ENCODE data around the gene HOXD9. TPM values are rescaled to one million over a fixed set of nuclear protein-coding genes. Genes with fewer than 3 reads are reported as not detected.
A peak's percentile ranks its signal among the peaks of the same experiment; 100 is the strongest.

HOXD9 gene
- polyA plus RNA-seq, 1 of the 3 experiments (the other 2 are of a cell fraction): 4.8 TPM

- Histone ChIP-seq H3K4me2 (peak overlapping the region; percentile 81), H3K27me3 (ENCODE audit: insufficient read depth) (peaks cover 94% of the 10 kb centered on the region), H3K79me2 (ENCODE audit: insufficient read depth) (no peaks in the 10 kb centered on the region), H3K9me2 (no peaks in the 10 kb centered on the region), H3K4me1 (ENCODE audit: control insufficient read depth in 1 of 2, insufficient read depth in 2 of 2, low read depth in 1 of 2, low read length in 1 of 2) (peaks cover 0 to 25% of the 10 kb centered on the region in 2 experiments; a peak in 2 of 4 replicates), H4K20me1 (ENCODE audit: insufficient read depth) (no peaks in the 10 kb centered on the region), H3K9me3 (no peaks in the 10 kb centered on the region), H2AFZ (ENCODE audit: low read depth) (peak overlapping the region; percentile 86), H3F3A (replicated peaks; ENCODE audit: insufficient read depth) (no peaks in the 10 kb centered on the region), H3K36me3 (replicated peaks in 1 of 2; ENCODE audit: control insufficient read depth in 1 of 2, insufficient read depth in 2 of 2, low read length in 1 of 2) (no peaks in the 10 kb centered on the region), H3K4me3 (ENCODE audit: low read depth in 2 of 2, low read length in 1 of 2) (peak overlapping the region; percentile 48 to 59), H3K27ac (ENCODE audit: low read depth in 2 of 2, low read length in 1 of 2) (no peak overlapping the region), H3K9ac (no peak overlapping the region)
- peak; percentile 92 for DNase-seq
- ChIA-PET CTCF (interaction anchor here (0.6 to 13.5 kb wide), 65 partner anchors 9 to 1469 kb away, joined by 3 to 264 read pairs (median 4); partner anchors contain the start of genes CHN1, EVX2, HOXD10 and HOXD11), POLR2A (no interaction called here)
- TF ChIP-seq EP300 (IDR thresholded peaks at IDR 0.05; ENCODE audit: borderline replicate concordance in 1 of 2, low read depth in 1 of 2, low read length in 1 of 2): no peak
- no peak for TF ChIP-seq IRF3 (IDR thresholded peaks at IDR 0.05; ENCODE audit: low read depth, low read length)
- TF ChIP-seq CHD2 (IDR thresholded peaks at IDR 0.05; ENCODE audit: low read length, partially characterized antibody): peak; percentile 3
- TF ChIP-seq YY1 (IDR thresholded peaks at IDR 0.05; ENCODE audit: low read depth): no peak
- TF ChIP-seq MAX (IDR thresholded peaks at IDR 0.05; ENCODE audit: low read depth): no peak
- TF ChIP-seq RXRA (IDR thresholded peaks at IDR 0.05; ENCODE audit: borderline replicate concordance, low read depth): no peak
- TF ChIP-seq FOXM1 (IDR thresholded peaks at IDR 0.05; ENCODE audit: low read depth): no peak
- TF ChIP-seq TCF12 (IDR thresholded peaks at IDR 0.05): no peak
- peak; percentile 80 for TF ChIP-seq CTCF (IDR thresholded peaks at IDR 0.05)
- TF ChIP-seq RCOR1 (IDR thresholded peaks at IDR 0.05; ENCODE audit: low read length): no peak
- no peak for TF ChIP-seq POLR2AphosphoS5 (IDR thresholded peaks at IDR 0.05; ENCODE audit: low read depth, low read length)
- TF ChIP-seq NRF1 (IDR thresholded peaks at IDR 0.05; ENCODE audit: low read depth, low read length): peak; percentile 52; the same call in 1 of the 2 replicates
- peak; percentile 17; the same call in 1 of the 2 replicates for TF ChIP-seq FOXJ3 (CRISPR knock-in tag; IDR thresholded peaks at IDR 0.05)
- peak; percentile 64 for TF ChIP-seq SMC3 (IDR thresholded peaks at IDR 0.05; ENCODE audit: low read depth, low read length)
- no peak for TF ChIP-seq MXI1 (IDR thresholded peaks at IDR 0.05; ENCODE audit: low read depth, low read length)
- no peak for TF ChIP-seq TEAD4 (IDR thresholded peaks at IDR 0.05; ENCODE audit: borderline replicate concordance, insufficient read depth)
- no peak for TF ChIP-seq RFX5 (IDR thresholded peaks at IDR 0.05; ENCODE audit: low read length)
- TF ChIP-seq NFIC (IDR thresholded peaks at IDR 0.05; ENCODE audit: borderline replicate concordance): no peak
- no peak for TF ChIP-seq MEF2A (IDR thresholded peaks at IDR 0.05; ENCODE audit: borderline replicate concordance, low read depth)
- no peak for TF ChIP-seq ZBTB33 (IDR thresholded peaks at IDR 0.05; ENCODE audit: borderline replicate concordance, low read depth)
- no peak for TF ChIP-seq GATA2 (CRISPR knock-in tag; IDR thresholded peaks at IDR 0.05)
- no peak for TF ChIP-seq USF1 (IDR thresholded peaks at IDR 0.05; ENCODE audit: borderline replicate concordance, low read depth)
- TF ChIP-seq PBX3 (IDR thresholded peaks at IDR 0.05): no peak
- TF ChIP-seq RAD21 (IDR thresholded peaks at IDR 0.05; ENCODE audit: low read length): peak; percentile 85
- WGBS (ENCODE audit: low lambda C conversion rate): 18% methylated on average over 11 of the region's 45 CpGs
Measured at GRCh38 chr2:176096986-176097819, 25.3 kb upstream of the HOXD9 start.
